Stomach (tissue), 9 donors: ENCODE measurements around the gene GNG7. TPM values are rescaled to one million over a fixed set of nuclear protein-coding genes. Genes with fewer than 3 reads are reported as not detected.

Experiments used
- DNase-seq, 2 donors: peaks; one replicate each; pipeline versions ENCODE4 v3.0.0 to v3.0.0-alpha.2; 2013 to 2019
- H3K27ac ChIP-seq, 5 donors: fragments of 200-600 bp in 4 of 5; sonication (generic) in 4 of 5; one replicate each; pipeline ENCODE4 v1.5.1; 2013 to 2019; ENCODE audit warnings: mild to moderate bottlenecking in 1 of 5, moderate library complexity in 1 of 5
- H3K27me3 ChIP-seq, 3 donors: fragments of 200-600 bp; sonication (generic); one replicate each; pipeline ENCODE4 v1.5.1; 2017 to 2019; ENCODE audit warnings: mixed run types in 1 of 3
- H3K36me3 ChIP-seq, 4 donors: fragments of 200-600 bp; sonication (generic); 1 replicate in 3 of 4; 2 replicates in 1 of 4; pipeline ENCODE4 v1.5.1; 2016 to 2019
- H3K4me1 ChIP-seq, 4 donors: fragments of 200-600 bp; sonication (generic); one replicate each; pipeline ENCODE4 v1.5.1; 2016 to 2019
- H3K4me3 ChIP-seq, 4 donors: fragments of 200-600 bp; sonication (generic) in 3 of 4; one replicate each; pipeline ENCODE4 v1.5.1; 2016 to 2019; ENCODE audit warnings: mild to moderate bottlenecking in 1 of 4
- H3K9me3 ChIP-seq, 4 donors: fragments of 200-600 bp; sonication (generic); one replicate each; pipeline ENCODE4 v1.5.1; 2016 to 2019
- CTCF ChIP-seq, 7 experiments: fragments of 450-650 bp in 4 of 7; fragments of 200-600 bp in 3 of 7; sonication (generic) in 3 of 7; IDR thresholded peaks; one replicate each; pipeline ENCODE4 v1.5.1; 2016 to 2019; ENCODE audit warnings: antibody characterized with exemption in 7 of 7, control low read depth in 2 of 7, mild to moderate bottlenecking in 1 of 7
- EP300 ChIP-seq: sonication (generic); formaldehyde crosslinking; IDR thresholded peaks from one replicate; pipeline ENCODE4 v1.6.1; 2017; ENCODE audit warnings: antibody characterized with exemption
- POLR2A ChIP-seq, 4 donors: fragments of 450-650 bp; IDR thresholded peaks; one replicate each; pipeline ENCODE4 v1.6.1; 2016; ENCODE audit warnings: antibody characterized with exemption in 4 of 4, control low read depth in 2 of 4, mild to moderate bottlenecking in 1 of 4, moderate library complexity in 1 of 4
- POLR2AphosphoS5 ChIP-seq, 3 donors: sonication (generic); formaldehyde crosslinking; IDR thresholded peaks; one replicate each; pipeline ENCODE4 v1.6.1; 2016; ENCODE audit warnings: antibody characterized with exemption in 3 of 3
- WGBS, 5 donors: extraction: QIAGEN DNeasy Blood & Tissue Kit in 3 of 5; methylation state at CpG; one replicate each; pipeline versions ENCODE4 v1.1.5 to v1.1.7; 2013 to 2018; 5-methylcytosine and 5-hydroxymethylcytosine counted together
- intact Hi-C: fragments of 100-400 bp; cut with DNase I; formaldehyde crosslinking; loops from one replicate; pipeline ENCODE4 v1.15.1; 2023; ENCODE audit warnings: low total_unique reads
- polyA plus RNA-seq, 3 donors: library from polyadenylated mRNA; stranded (reverse); fragments of 200-250 nt; gene quantifications; one replicate each; pipeline ENCODE4 v1.2.3, GENCODE V29; 2013
- total RNA-seq, 5 donors: library from RNA; depleted of rRNA; stranded (reverse); fragments of >200 nt; gene quantifications; one replicate each; pipeline versions ENCODE4 v1.1.0 to v1.2.3, GENCODE V29; 2014 to 2016
- donor health status: healthy with polysubstance abuse.
- donor health status: Bipolar disorder and iron deficiency.
- donor health status: healthy.

The GNG7 gene
- total and polyA plus RNA-seq, 8 donors, result 0.58 to 15.1 (median 4.3) TPM

GRCh38 chr19:2617393-2618165 is 84.9 kb downstream of the GNG7 start:
- DNase-seq, result no peak
- H3K27ac ChIP-seq, result peak overlapping the region in 3 of 5 donors; percentile 28 to 87 (median 73)
- no peak for TF ChIP-seq CTCF (IDR thresholded peaks at IDR 0.05)
- no peak for TF ChIP-seq POLR2AphosphoS5 (IDR thresholded peaks at IDR 0.05)
- TF ChIP-seq POLR2A (IDR thresholded peaks at IDR 0.05), result no peak
- TF ChIP-seq EP300, result no peak
- no peak overlapping the region for H3K4me3 ChIP-seq
- intact Hi-C loops, result no loop called here
- 87 to 91% (median 89%) methylated on average over 11 of the region's 11 CpGs for WGBS, 5 donors
- no peaks in the 10 kb centered on the region for H3K27me3 ChIP-seq
- H3K36me3 ChIP-seq, result no peaks in the 10 kb centered on the region
- H3K4me1 ChIP-seq, result peaks cover 14 to 78% (median 46%) of the 10 kb centered on the region in 4 donors
- H3K9me3 ChIP-seq, result peaks cover 0 to 7% (median 0%) of the 10 kb centered on the region in 4 donors

GRCh38 chr19:2616741-2617392 is 85.6 kb downstream of the GNG7 start:
- H3K4me1 ChIP-seq, result peaks cover 14 to 74% (median 46%) of the 10 kb centered on the region in 4 donors
- intact Hi-C loops, result no loop called here
- no peak for TF ChIP-seq EP300
- no peak for TF ChIP-seq POLR2A (IDR thresholded peaks at IDR 0.05)
- TF ChIP-seq POLR2AphosphoS5 (IDR thresholded peaks at IDR 0.05), result no peak
- TF ChIP-seq CTCF (IDR thresholded peaks at IDR 0.05), result no peak
- no peaks in the 10 kb centered on the region for H3K36me3 ChIP-seq
- H3K27me3 ChIP-seq, result no peaks in the 10 kb centered on the region
- DNase-seq, result peak; percentile 66 to 67
- peak overlapping the region; percentile 18 to 87 (median 38) for H3K27ac ChIP-seq
- WGBS, 5 donors, result 53 to 63% (median 56%) methylated on average over 11 to 13 of the region's 13 CpGs
- H3K9me3 ChIP-seq, result peaks cover 0 to 7% (median 0%) of the 10 kb centered on the region in 4 donors
- no peak overlapping the region for H3K4me3 ChIP-seq

GRCh38 chr19:2615782-2616181 is 86.7 kb downstream of the GNG7 start:
- 85 to 93% (median 91%) methylated on average over 2 to 6 of the region's 6 CpGs for WGBS, 5 donors
- intact Hi-C loops, result no loop called here
- Histone ChIP-seq H3K27ac (peak overlapping the region in 1 of 5 donors; percentile 73), H3K36me3 (no peaks in the 10 kb centered on the region), H3K4me3 (no peak overlapping the region), H3K4me1 (peaks cover 12 to 75% (median 40%) of the 10 kb centered on the region in 4 donors), H3K27me3 (no peaks in the 10 kb centered on the region), H3K9me3 (peaks cover 0 to 7% (median 0%) of the 10 kb centered on the region in 4 donors)
- TF ChIP-seq POLR2A (IDR thresholded peaks at IDR 0.05), result no peak
- TF ChIP-seq CTCF (IDR thresholded peaks at IDR 0.05), result no peak
- TF ChIP-seq EP300, result no peak
- TF ChIP-seq POLR2AphosphoS5 (IDR thresholded peaks at IDR 0.05), result no peak
- DNase-seq, result no peak

- DNase-seq, result peak; percentile 60 to 70
- Histone ChIP-seq H3K36me3 (no peaks in the 10 kb centered on the region), H3K4me3 (no peak overlapping the region), H3K4me1 (peaks cover 10 to 58% (median 33%) of the 10 kb centered on the region in 4 donors), H3K27ac (peak overlapping the region in 1 of 5 donors; percentile 20), H3K27me3 (no peaks in the 10 kb centered on the region), H3K9me3 (peaks cover 0 to 7% (median 0%) of the 10 kb centered on the region in 4 donors)
- WGBS, 5 donors, result 17 to 37% (median 20%) methylated on average over 12 to 28 of the region's 28 CpGs
- no peak for TF ChIP-seq EP300
- no peak for TF ChIP-seq POLR2AphosphoS5 (IDR thresholded peaks at IDR 0.05)
- peak in 5 of 7 experiments; percentile 52 to 87 (median 72) for TF ChIP-seq CTCF (IDR thresholded peaks at IDR 0.05)
- intact Hi-C loops, result loop anchor here (5.0 kb wide), 1 partner anchor 141 kb away; no protein-coding TSS in a partner anchor
These were observed 88.8 kb downstream of the GNG7 start for GRCh38 chr19:2613507-2614295.
